ENCODE data around the gene CXXC5. TPM values are rescaled to one million over a fixed set of nuclear protein-coding genes. Genes with fewer than 3 reads are reported as not detected.

Gene CXXC5
- total and polyA plus RNA-seq, 9 of the 15 experiments (the other 6 are each of a cell fraction or from before 2014, with no cell fraction given), result 1.9 to 123 (median 45.8) TPM

DNA sequence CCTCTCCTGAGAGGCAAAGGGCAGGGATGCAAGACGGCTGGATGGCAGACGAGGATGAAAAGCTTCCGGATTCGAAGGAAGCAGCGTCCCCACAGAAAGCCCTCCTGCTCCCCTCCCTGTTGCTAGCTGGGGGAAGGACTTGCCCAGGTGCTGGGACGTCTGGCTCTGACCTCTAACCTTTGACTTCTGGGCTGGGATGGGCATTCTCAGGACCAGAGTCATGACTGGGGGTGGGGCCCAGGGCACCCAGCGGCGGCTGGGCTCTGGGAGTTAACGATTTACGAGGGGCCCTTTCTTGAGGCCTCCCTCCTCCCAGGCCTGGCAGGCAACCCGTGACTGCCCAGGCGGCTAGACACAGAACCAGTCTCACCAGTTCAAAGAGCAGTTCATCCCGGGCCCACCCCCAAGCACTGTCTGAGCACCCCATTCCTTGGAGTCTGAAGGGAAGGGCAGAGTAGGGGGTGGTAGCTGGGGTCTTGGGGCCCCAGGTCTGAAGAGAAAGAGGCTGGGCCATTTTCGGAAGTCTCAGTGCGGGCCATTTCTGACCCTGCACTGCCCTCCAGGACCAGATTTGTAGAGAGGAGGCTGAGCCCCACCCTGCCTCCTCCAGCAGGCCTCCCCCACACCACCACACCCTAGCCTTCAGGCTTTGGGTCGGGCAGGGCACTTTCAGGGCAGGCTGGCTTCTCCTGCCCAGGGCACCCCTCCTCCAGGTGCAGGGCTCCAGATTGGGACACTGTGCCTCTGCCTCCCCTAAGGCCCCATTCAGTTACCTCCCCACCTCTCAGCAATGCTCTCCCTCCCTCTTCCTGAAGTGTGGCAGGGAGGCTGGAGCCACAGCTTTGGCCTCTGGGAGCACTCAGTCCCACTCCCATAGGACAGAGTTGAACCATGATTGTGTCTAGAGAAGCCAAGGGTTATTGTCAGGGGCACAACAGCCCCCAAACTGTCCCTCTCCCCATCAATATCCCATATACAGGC, 5.0 kb upstream of the CXXC5 start (continued):
- TF ChIP-seq, protein P1, sequence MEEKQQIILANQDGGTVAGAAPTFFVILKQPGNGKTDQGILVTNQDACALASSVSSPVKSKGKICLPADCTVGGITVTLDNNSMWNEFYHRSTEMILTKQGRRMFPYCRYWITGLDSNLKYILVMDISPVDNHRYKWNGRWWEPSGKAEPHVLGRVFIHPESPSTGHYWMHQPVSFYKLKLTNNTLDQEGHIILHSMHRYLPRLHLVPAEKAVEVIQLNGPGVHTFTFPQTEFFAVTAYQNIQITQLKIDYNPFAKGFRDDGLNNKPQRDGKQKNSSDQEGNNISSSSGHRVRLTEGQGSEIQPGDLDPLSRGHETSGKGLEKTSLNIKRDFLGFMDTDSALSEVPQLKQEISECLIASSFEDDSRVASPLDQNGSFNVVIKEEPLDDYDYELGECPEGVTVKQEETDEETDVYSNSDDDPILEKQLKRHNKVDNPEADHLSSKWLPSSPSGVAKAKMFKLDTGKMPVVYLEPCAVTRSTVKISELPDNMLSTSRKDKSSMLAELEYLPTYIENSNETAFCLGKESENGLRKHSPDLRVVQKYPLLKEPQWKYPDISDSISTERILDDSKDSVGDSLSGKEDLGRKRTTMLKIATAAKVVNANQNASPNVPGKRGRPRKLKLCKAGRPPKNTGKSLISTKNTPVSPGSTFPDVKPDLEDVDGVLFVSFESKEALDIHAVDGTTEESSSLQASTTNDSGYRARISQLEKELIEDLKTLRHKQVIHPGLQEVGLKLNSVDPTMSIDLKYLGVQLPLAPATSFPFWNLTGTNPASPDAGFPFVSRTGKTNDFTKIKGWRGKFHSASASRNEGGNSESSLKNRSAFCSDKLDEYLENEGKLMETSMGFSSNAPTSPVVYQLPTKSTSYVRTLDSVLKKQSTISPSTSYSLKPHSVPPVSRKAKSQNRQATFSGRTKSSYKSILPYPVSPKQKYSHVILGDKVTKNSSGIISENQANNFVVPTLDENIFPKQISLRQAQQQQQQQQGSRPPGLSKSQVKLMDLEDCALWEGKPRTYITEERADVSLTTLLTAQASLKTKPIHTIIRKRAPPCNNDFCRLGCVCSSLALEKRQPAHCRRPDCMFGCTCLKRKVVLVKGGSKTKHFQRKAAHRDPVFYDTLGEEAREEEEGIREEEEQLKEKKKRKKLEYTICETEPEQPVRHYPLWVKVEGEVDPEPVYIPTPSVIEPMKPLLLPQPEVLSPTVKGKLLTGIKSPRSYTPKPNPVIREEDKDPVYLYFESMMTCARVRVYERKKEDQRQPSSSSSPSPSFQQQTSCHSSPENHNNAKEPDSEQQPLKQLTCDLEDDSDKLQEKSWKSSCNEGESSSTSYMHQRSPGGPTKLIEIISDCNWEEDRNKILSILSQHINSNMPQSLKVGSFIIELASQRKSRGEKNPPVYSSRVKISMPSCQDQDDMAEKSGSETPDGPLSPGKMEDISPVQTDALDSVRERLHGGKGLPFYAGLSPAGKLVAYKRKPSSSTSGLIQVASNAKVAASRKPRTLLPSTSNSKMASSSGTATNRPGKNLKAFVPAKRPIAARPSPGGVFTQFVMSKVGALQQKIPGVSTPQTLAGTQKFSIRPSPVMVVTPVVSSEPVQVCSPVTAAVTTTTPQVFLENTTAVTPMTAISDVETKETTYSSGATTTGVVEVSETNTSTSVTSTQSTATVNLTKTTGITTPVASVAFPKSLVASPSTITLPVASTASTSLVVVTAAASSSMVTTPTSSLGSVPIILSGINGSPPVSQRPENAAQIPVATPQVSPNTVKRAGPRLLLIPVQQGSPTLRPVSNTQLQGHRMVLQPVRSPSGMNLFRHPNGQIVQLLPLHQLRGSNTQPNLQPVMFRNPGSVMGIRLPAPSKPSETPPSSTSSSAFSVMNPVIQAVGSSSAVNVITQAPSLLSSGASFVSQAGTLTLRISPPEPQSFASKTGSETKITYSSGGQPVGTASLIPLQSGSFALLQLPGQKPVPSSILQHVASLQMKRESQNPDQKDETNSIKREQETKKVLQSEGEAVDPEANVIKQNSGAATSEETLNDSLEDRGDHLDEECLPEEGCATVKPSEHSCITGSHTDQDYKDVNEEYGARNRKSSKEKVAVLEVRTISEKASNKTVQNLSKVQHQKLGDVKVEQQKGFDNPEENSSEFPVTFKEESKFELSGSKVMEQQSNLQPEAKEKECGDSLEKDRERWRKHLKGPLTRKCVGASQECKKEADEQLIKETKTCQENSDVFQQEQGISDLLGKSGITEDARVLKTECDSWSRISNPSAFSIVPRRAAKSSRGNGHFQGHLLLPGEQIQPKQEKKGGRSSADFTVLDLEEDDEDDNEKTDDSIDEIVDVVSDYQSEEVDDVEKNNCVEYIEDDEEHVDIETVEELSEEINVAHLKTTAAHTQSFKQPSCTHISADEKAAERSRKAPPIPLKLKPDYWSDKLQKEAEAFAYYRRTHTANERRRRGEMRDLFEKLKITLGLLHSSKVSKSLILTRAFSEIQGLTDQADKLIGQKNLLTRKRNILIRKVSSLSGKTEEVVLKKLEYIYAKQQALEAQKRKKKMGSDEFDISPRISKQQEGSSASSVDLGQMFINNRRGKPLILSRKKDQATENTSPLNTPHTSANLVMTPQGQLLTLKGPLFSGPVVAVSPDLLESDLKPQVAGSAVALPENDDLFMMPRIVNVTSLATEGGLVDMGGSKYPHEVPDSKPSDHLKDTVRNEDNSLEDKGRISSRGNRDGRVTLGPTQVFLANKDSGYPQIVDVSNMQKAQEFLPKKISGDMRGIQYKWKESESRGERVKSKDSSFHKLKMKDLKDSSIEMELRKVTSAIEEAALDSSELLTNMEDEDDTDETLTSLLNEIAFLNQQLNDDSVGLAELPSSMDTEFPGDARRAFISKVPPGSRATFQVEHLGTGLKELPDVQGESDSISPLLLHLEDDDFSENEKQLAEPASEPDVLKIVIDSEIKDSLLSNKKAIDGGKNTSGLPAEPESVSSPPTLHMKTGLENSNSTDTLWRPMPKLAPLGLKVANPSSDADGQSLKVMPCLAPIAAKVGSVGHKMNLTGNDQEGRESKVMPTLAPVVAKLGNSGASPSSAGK (IDR thresholded peaks at IDR 0.05), result no peak
- no peak for TF ChIP-seq ARNT (IDR thresholded peaks at IDR 0.05)
- TF ChIP-seq NR4A1 (CRISPR knock-in tag; IDR thresholded peaks at IDR 0.05), result no peak
- TF ChIP-seq NR4A1 (tag; IDR thresholded peaks at IDR 0.05), result no peak
- TF ChIP-seq MTA1 (IDR thresholded peaks at IDR 0.05; ENCODE audit: borderline replicate concordance), result no peak
- no peak for TF ChIP-seq CXXC5 (CRISPR knock-in tag; IDR thresholded peaks at IDR 0.05)
- no peak for TF ChIP-seq NFIX (CRISPR knock-in tag; IDR thresholded peaks at IDR 0.05; ENCODE audit: low read depth)
- no peak for TF ChIP-seq ZNF3 (CRISPR knock-in tag; IDR thresholded peaks at IDR 0.05)
- no peak for TF ChIP-seq ZNF778 (CRISPR knock-in tag; IDR thresholded peaks at IDR 0.05)
- TF ChIP-seq NR2C2 (CRISPR knock-in tag; IDR thresholded peaks at IDR 0.05), result no peak
- 0 out of 2 replicates have a peak, but pooled peaks have one; percentile 22 for TF ChIP-seq NR2C2 (tag; IDR thresholded peaks at IDR 0.05)
- no peak for TF ChIP-seq ARID1B (IDR thresholded peaks at IDR 0.05)
- no peak for TF ChIP-seq RAD51 (IDR thresholded peaks at IDR 0.05; ENCODE audit: borderline replicate concordance, low read depth)
- TF ChIP-seq, protein P2, sequence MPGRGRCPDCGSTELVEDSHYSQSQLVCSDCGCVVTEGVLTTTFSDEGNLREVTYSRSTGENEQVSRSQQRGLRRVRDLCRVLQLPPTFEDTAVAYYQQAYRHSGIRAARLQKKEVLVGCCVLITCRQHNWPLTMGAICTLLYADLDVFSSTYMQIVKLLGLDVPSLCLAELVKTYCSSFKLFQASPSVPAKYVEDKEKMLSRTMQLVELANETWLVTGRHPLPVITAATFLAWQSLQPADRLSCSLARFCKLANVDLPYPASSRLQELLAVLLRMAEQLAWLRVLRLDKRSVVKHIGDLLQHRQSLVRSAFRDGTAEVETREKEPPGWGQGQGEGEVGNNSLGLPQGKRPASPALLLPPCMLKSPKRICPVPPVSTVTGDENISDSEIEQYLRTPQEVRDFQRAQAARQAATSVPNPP (IDR thresholded peaks at IDR 0.05; ENCODE audit: borderline replicate concordance, insufficient read depth, insufficient read length), result no peak
- TF ChIP-seq HDAC2 (IDR thresholded peaks at IDR 0.05), result no peak
- TF ChIP-seq MYNN (IDR thresholded peaks at IDR 0.05), result no peak
- TF ChIP-seq MYNN (CRISPR knock-in tag; IDR thresholded peaks at IDR 0.05), result no peak

Measured in K562 (cell line).